HepG2 (cell line): ENCODE data around the gene MRPS2. TPM values are rescaled to one million over a fixed set of nuclear protein-coding genes. Genes with fewer than 3 reads are reported as not detected.
A peak's percentile ranks its signal among the peaks of the same experiment; 100 is the strongest.

ENCODE experiments used
- CENPT ChIP-seq: sonication (generic); formaldehyde crosslinking; IDR thresholded peaks from 2 replicates; pipeline ENCODE4 v1.8.0; 2022; ENCODE audit warnings: low read depth, mild to moderate bottlenecking, moderate library complexity, missing genetic modification reagents
- FOSL2 ChIP-seq: sonication (generic); formaldehyde crosslinking; IDR thresholded peaks from 2 replicates; pipeline ENCODE4 v1.4.0; 2020; ENCODE audit warnings: missing genetic modification reagents
- GATAD1 ChIP-seq: IDR thresholded peaks from 2 replicates; pipeline ENCODE4 v1.6.1; 2016; ENCODE audit warnings: missing genetic modification reagents, missing compliant biosample characterization
- KLF6 ChIP-seq: IDR thresholded peaks from 2 replicates; pipeline ENCODE4 v1.8.0; 2016; ENCODE audit warnings: missing biosample characterization, missing genetic modification reagents
- MTA3 ChIP-seq: sonication (generic); formaldehyde crosslinking; IDR thresholded peaks from 2 replicates; pipeline ENCODE4 v1.4.0; 2020; ENCODE audit warnings: missing genetic modification reagents
- NBN ChIP-seq: fragments of 450-650 bp; conservative IDR thresholded peaks from 2 replicates; pipeline ENCODE4 v1.6.1; 2017
- NKX3-1 ChIP-seq: sonication (generic); formaldehyde crosslinking; IDR thresholded peaks from 2 replicates; pipeline ENCODE4 v1.5.0; 2020; ENCODE audit warnings: missing genetic modification reagents
- PAX8 ChIP-seq: sonication (generic); formaldehyde crosslinking; IDR thresholded peaks from 2 replicates; pipeline ENCODE4 v1.8.0; 2022; ENCODE audit warnings: mild to moderate bottlenecking, missing genetic modification reagents, borderline replicate concordance
- RBM22 ChIP-seq: fragments of 200-400 bp; formaldehyde crosslinking; optimal IDR thresholded peaks from 2 replicates; pipeline ENCODE3; 2017; ENCODE audit warnings: mild to moderate bottlenecking, low read length, moderate library complexity
- SMYD3 ChIP-seq: sonication (generic); formaldehyde crosslinking; IDR thresholded peaks from 2 replicates; pipeline ENCODE4 v1.8.1; 2023; ENCODE audit warnings: mild to moderate bottlenecking, missing genetic modification reagents
- SP2 ChIP-seq: sonication (generic); formaldehyde crosslinking; IDR thresholded peaks from 2 replicates; pipeline ENCODE4 v1.5.1; 2020; ENCODE audit warnings: mild to moderate bottlenecking, missing genetic modification reagents
- SRY ChIP-seq: sonication (generic); formaldehyde crosslinking; IDR thresholded peaks from 2 replicates; pipeline ENCODE4 v1.8.0; 2022; ENCODE audit warnings: mild to moderate bottlenecking, missing genetic modification reagents
- STAG1 ChIP-seq: sonication (generic); formaldehyde crosslinking; IDR thresholded peaks from 2 replicates; pipeline ENCODE4 v1.4.0; 2020; ENCODE audit warnings: missing genetic modification reagents
- YY1 ChIP-seq: IDR thresholded peaks from 2 replicates; pipeline ENCODE4 v1.6.1; 2011; ENCODE audit warnings: low read length, low read depth, moderate library complexity, mild to moderate bottlenecking; ENCODE audit not compliant: insufficient read depth, insufficient replicate concordance
- ZNF160 ChIP-seq: sonication (generic); formaldehyde crosslinking; IDR thresholded peaks from 2 replicates; pipeline ENCODE4 v1.8.0; 2022; ENCODE audit warnings: mild to moderate bottlenecking, inconsistent platforms, missing genetic modification reagents
- ZNF550 ChIP-seq: sonication (generic); formaldehyde crosslinking; IDR thresholded peaks from 2 replicates; pipeline ENCODE4 v1.4.0; 2020; ENCODE audit warnings: mild to moderate bottlenecking, missing genetic modification reagents, borderline replicate concordance
- ZNF644 ChIP-seq: IDR thresholded peaks from 2 replicates; pipeline ENCODE4 v1.6.1; 2016; ENCODE audit warnings: low read depth
- ZNF720 ChIP-seq: sonication (generic); formaldehyde crosslinking; IDR thresholded peaks from 2 replicates; pipeline ENCODE4 v1.4.0; 2020; ENCODE audit warnings: missing genetic modification reagents
- ZNF768 ChIP-seq: sonication (generic); formaldehyde crosslinking; IDR thresholded peaks from 2 replicates; pipeline ENCODE4 v1.4.0; 2020; ENCODE audit warnings: missing genetic modification reagents
- ZZZ3 ChIP-seq: sonication (generic); formaldehyde crosslinking; IDR thresholded peaks from 2 replicates; pipeline ENCODE4 v1.4.0; 2020; ENCODE audit warnings: missing genetic modification reagents, mild to moderate bottlenecking, borderline replicate concordance
- polyA plus RNA-seq, 8 experiments: library from polyadenylated mRNA; depleted of rRNA in 3 of 8; stranded (reverse) in 7 of 8; unstranded in 1 of 8; fragments of >200 nt; fragmentation: Illumina TruSeq in 4 of 8; extraction: Trizol in 4 of 8; gene quantifications; 2 replicates each; pipeline versions ENCODE4 v1.2.1 to v1.2.3, GENCODE V29; 2011 to 2016; ENCODE audit warnings: low read depth in 4 of 8, missing spikeins in 1 of 8, mixed read lengths in 1 of 8; ENCODE audit not compliant: insufficient read depth in 1 of 8
- total RNA-seq, 5 experiments: library from RNA; depleted of rRNA; stranded (reverse); fragments of >200 nt; fragmentation: Illumina TruSeq; extraction: Trizol; gene quantifications; 2 replicates each; pipeline ENCODE4 v1.2.3, GENCODE V29; 2016; ENCODE audit warnings: low read depth in 1 of 5
- TF ChIP-seq, protein P1 (sequence below): sonication (generic); formaldehyde crosslinking; IDR thresholded peaks from 2 replicates; pipeline ENCODE4 v1.8.0; 2022; ENCODE audit warnings: mild to moderate bottlenecking, missing genetic modification reagents, moderate library complexity
- TF ChIP-seq, protein P2 (sequence below): sonication (generic); formaldehyde crosslinking; IDR thresholded peaks from 2 replicates; pipeline ENCODE4 v1.4.0; 2020; ENCODE audit warnings: mild to moderate bottlenecking, missing genetic modification reagents
- TF ChIP-seq, protein P3 (sequence below): sonication (generic); formaldehyde crosslinking; IDR thresholded peaks from 2 replicates; pipeline ENCODE4 v1.8.1; 2023; ENCODE audit warnings: mild to moderate bottlenecking, moderate library complexity, missing genetic modification reagents
- TF ChIP-seq, protein P4 (sequence below): sonication (generic); formaldehyde crosslinking; IDR thresholded peaks from 2 replicates; pipeline ENCODE4 v1.4.0; 2020; ENCODE audit warnings: mild to moderate bottlenecking, low read depth, missing genetic modification reagents
- TF ChIP-seq, protein P5 (sequence below): sonication (generic); formaldehyde crosslinking; IDR thresholded peaks from 2 replicates; pipeline ENCODE4 v1.4.0; 2020; ENCODE audit warnings: low read depth, mild to moderate bottlenecking, missing genetic modification reagents
- TF ChIP-seq, protein P6 (sequence below): sonication (generic); formaldehyde crosslinking; IDR thresholded peaks from 2 replicates; pipeline ENCODE4 v1.4.0; 2020; ENCODE audit warnings: missing genetic modification reagents

MRPS2 gene
- total and polyA plus RNA-seq, 2 of the 13 experiments (the other 11 are each of a cell fraction or from before 2014, with no cell fraction given): 44.4 to 86.7 TPM

DNA sequence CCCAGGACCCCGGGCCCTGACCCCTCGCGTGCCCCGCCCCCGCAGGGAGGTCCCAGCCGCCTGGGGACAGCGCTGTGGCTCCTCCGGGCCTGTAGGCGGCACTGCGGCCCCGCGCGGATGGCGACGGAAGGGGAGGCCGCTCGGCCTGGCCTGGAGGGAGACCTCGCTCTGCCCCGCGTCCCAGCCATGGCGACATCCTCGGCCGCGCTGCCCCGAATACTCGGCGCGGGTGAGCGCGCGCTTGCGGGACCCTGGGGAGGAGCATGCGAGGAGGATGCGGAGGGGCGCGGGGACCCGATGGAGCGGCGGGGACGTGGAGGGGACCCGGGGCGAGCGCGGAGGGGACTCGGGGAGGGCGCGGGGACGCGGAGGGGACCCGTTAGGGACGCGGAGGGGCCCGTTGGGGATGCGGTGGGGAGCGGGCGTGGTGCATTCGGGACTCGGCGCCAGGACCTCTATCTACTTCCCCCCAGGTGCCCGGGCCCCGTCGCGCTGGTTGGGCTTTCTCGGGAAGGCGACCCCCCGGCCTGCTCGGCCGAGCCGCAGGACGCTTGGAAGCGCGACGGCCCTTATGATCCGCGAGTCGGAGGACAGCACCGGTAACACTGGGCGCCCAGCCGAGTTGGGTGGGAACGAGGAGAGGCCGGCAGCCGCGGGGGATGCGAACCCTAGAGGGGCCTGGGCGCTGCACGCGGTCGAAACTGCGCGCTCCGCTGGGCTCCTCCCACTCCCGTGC, at the start of gene MRPS2 (continued):
- TF ChIP-seq, protein P1, sequence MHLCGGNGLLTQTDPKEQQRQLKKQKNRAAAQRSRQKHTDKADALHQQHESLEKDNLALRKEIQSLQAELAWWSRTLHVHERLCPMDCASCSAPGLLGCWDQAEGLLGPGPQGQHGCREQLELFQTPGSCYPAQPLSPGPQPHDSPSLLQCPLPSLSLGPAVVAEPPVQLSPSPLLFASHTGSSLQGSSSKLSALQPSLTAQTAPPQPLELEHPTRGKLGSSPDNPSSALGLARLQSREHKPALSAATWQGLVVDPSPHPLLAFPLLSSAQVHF (CRISPR knock-in tag): peak; percentile 56; the same call in 1 of the 2 replicates
- 0 out of 2 replicates have a peak, but pooled peaks have one; percentile 10 for TF ChIP-seq ZNF644 (CRISPR knock-in tag)
- TF ChIP-seq, protein P2, sequence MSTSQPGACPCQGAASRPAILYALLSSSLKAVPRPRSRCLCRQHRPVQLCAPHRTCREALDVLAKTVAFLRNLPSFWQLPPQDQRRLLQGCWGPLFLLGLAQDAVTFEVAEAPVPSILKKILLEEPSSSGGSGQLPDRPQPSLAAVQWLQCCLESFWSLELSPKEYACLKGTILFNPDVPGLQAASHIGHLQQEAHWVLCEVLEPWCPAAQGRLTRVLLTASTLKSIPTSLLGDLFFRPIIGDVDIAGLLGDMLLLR (CRISPR knock-in tag): peak; percentile 75; the same call in 1 of the 2 replicates
- TF ChIP-seq GATAD1 (CRISPR knock-in tag): peak; percentile 97
- TF ChIP-seq MTA3 (CRISPR knock-in tag): no peak
- no peak for TF ChIP-seq ZNF550 (CRISPR knock-in tag)
- TF ChIP-seq, protein P3, sequence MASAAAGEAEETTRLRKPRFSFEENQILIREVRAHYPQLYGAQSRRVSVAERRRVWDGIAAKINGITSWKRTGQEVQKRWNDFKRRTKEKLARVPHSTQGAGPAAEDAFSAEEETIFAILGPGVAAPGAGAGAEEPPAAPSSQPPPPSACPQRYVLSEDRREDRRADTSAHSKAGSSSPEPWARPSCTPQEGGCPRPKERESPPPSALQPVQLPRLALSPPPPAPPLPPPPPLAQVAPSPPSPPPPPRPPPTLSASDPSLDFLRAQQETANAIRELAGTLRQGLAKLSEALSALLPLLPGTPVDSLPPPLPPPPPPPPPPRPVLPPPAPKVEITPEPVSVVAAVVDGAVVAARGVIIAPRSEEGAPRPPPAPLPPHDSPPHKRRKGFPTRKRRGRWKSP (CRISPR knock-in tag): peak; percentile 86
- peak; percentile 95; the same call in 1 of the 2 replicates for TF ChIP-seq ZZZ3 (CRISPR knock-in tag)
- TF ChIP-seq, protein P4, sequence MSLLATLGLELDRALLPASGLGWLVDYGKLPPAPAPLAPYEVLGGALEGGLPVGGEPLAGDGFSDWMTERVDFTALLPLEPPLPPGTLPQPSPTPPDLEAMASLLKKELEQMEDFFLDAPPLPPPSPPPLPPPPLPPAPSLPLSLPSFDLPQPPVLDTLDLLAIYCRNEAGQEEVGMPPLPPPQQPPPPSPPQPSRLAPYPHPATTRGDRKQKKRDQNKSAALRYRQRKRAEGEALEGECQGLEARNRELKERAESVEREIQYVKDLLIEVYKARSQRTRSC (CRISPR knock-in tag): peak; percentile 84
- peak; percentile 38; the same call in 1 of the 2 replicates for TF ChIP-seq STAG1 (CRISPR knock-in tag)
- TF ChIP-seq NBN: no peak
- TF ChIP-seq ZNF160 (CRISPR knock-in tag): 0 out of 2 replicates have a peak, but pooled peaks have one; percentile 30
- 0 out of 2 replicates have a peak, but pooled peaks have one; percentile 52 for TF ChIP-seq KLF6
- TF ChIP-seq, protein P5, sequence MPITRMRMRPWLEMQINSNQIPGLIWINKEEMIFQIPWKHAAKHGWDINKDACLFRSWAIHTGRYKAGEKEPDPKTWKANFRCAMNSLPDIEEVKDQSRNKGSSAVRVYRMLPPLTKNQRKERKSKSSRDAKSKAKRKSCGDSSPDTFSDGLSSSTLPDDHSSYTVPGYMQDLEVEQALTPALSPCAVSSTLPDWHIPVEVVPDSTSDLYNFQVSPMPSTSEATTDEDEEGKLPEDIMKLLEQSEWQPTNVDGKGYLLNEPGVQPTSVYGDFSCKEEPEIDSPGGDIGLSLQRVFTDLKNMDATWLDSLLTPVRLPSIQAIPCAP: 0 out of 2 replicates have a peak, but pooled peaks have one; percentile 33
- TF ChIP-seq SRY: peak; percentile 83; the same call in 1 of the 2 replicates
- TF ChIP-seq, protein P6, sequence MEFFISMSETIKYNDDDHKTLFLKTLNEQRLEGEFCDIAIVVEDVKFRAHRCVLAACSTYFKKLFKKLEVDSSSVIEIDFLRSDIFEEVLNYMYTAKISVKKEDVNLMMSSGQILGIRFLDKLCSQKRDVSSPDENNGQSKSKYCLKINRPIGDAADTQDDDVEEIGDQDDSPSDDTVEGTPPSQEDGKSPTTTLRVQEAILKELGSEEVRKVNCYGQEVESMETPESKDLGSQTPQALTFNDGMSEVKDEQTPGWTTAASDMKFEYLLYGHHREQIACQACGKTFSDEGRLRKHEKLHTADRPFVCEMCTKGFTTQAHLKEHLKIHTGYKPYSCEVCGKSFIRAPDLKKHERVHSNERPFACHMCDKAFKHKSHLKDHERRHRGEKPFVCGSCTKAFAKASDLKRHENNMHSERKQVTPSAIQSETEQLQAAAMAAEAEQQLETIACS (CRISPR knock-in tag): peak; percentile 71
- TF ChIP-seq CENPT (CRISPR knock-in tag): 0 out of 2 replicates have a peak, but pooled peaks have one; percentile 47
- no peak for TF ChIP-seq SP2 (CRISPR knock-in tag)
- no peak for TF ChIP-seq PAX8 (CRISPR knock-in tag)
- TF ChIP-seq RBM22: no peak
- TF ChIP-seq NKX3-1 (CRISPR knock-in tag): 0 out of 2 replicates have a peak, but pooled peaks have one; percentile 26
- peak; percentile 73 for TF ChIP-seq ZNF768
- TF ChIP-seq ZNF720: no peak
- TF ChIP-seq YY1: peak; percentile 90
- peak; percentile 44 for TF ChIP-seq FOSL2 (CRISPR knock-in tag)
- no peak for TF ChIP-seq SMYD3
